GM19043 (cell line): ENCODE measurements around the gene EPHB2.
"Not testable (repeated sequence)": the region's sequence is repeated elsewhere in the genome, so short reads cannot be mapped to it uniquely, and the experiment has no call there.

Source experiments
- ATAC-seq: cut with Tn5 transposase; IDR thresholded peaks from one replicate; pipeline ENCODE4 v1.9.1; 2021; ENCODE audit warnings: low read depth; ENCODE audit not compliant: unreplicated experiment

Gene EPHB2

GRCh38 chr1:22689505-22689904 is 21.1 kb upstream of the EPHB2 start:
- ATAC-seq, result no peak

- ATAC-seq, result no peak
Measured at GRCh38 chr1:22691031-22691753, 19.4 kb upstream of the EPHB2 start.

DNA sequence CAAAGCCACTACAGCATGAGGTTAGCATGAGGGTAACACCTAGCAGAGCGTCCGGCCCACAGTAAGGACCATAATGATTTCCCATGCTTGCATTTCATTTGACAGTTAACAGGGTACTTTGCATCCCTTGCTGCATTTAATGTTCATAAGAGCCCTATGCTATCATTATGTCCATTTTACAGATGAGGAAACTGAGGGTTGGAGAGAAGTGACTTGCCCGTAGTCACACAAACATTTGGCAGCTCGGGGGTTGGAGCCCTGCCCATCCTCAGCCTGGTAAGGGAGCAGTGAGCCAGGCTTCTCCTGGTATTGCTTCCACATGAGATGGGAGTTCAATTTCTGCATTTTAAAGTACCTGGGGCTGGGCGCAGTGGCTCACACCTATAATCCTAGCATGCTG is 16.5 kb upstream of the EPHB2 start:
- no peak for ATAC-seq

GRCh38 chr1:22696610-22697009 is 14.0 kb upstream of the EPHB2 start:
- no peak for ATAC-seq

GRCh38 chr1:22697980-22698379 is 12.7 kb upstream of the EPHB2 start:
- no peak for ATAC-seq

DNA sequence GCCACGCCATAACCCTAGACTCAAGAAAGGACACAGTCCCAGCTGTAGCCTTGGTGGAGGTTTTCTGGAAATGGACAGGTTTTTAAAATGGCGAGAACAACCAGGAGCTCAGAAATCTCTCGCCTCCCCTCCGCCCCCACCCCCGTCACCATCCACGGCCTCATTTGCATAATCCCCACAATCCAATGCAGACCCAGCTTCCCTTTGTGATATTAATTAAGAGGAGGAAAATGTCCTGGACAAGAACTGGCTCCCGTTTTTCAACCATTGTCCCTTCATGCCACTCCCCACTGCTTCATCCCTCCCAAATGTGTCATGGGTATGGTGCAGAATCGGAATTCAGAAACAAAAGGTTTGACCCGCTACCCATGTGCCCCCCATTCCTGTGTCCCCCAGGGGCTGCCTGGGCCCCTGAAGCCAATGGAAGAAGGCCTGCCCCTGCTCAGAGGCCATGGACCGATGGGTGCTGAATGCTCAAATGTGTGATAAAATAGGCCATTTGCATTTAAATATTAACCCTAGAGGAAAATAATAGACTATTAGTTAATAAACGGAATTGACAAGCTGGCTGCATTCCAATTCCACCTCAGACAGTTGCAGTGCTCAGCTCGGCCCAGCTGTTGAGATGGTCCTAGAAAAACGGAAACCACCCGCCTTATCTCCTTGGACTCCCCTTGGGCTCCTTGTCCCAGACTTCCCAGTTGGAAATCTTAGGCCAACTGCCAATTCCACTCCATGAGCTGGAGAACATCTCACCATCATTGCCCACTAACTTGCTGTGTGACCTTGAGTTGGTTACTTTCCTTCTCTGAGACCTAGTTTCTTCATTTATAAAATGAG is 10.7 kb upstream of the EPHB2 start:
- ATAC-seq, result no peak

DNA sequence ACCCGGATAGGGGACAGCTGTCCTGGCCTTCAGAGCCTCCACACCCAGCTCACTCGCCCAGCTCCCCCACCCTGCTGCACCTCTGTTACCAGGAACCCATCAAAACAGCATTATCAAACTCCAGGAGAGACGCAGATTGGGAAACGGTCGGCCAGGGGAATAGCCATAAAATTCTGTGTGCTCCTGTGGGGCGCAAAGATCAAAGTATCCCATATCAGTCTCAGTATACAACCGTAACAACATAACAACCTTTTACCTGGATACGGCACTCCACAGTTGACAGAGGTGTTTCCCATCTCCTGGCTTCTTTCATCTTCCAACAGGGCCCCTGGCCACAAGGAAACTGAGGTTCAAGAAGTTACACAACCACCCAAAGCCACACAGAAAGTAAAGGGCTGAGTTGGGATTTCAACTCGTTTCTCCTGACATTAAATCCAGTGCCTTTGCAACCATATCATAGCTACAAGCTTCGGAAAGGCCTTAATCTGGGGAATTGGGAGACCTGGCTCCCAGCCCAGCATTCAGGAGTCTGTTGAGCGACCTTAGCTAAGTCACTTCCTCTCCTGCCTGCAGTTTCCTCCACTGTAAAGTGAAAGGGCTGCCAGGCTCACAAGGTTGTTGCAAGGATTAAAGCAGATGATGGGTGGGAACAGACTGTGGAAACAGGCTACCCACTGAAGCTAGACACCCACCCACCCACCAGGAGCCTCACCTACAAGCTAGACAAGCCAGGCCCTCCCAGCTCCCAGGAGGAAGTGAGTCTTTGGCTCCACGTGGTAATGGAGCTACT is 8.1 kb upstream of the EPHB2 start:
- no peak for ATAC-seq

GRCh38 chr1:22704440-22705067 is 6.1 kb upstream of the EPHB2 start:
- no peak for ATAC-seq

DNA sequence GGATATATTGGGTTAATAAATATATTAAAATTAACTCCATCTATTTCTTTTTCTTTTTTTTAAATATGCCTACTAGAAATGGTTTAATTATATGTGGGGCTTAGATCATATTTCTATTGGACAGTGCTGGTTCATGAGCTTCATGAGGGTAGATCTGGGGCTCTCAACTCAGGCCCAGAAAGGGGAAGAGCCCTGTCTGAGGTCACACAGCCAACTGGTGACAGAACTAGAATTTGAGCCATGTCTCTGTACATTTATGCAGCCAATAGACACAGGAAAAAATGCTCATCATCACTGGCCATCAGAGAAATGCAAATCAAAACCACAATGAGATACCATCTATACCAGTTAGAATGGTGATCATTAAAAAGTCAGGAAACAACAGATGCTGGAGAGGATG is 5.1 kb upstream of the EPHB2 start:
- no peak for ATAC-seq

DNA sequence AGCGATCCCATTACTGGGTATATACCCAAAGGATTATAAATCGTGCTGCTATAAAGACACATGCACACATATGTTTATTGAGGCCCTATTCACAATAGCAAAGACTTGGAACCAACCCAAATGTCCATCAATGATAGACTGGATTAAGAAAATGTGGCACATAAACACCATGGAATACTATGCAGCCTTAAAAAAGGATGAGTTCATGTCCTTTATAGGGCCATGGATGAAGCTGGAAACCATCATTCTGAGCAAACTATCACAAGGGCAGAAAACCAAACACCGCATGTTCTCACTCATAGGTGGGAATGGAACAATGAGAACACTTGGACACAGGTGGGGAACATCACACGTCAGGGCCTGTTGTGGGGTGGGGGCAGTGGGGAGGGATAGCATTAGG is 4.5 kb upstream of the EPHB2 start:
- not testable (repeated sequence) for ATAC-seq

- no peak for ATAC-seq
Measured at GRCh38 chr1:22708777-22709176, 1.9 kb upstream of the EPHB2 start.

DNA sequence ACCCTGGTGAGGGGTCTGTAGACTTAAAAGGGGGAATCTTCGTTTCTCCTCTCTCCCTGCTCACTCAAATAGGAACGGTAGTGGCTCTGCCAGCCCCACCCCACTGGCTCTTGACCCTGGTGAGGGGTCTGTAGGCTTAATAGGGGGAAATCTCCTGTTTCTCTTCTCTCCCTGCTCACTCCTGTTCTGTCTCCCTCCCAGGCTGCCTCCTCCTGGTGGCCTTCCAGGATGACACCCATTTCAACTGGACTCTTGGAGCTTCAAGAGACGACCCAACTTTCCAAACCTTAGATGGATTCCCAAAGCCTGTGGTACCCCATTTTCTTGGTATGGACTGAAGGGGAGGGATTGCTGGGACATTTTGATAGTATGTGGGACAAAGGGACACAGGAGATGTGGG is 1.4 kb upstream of the EPHB2 start:
- ATAC-seq, result no peak

DNA sequence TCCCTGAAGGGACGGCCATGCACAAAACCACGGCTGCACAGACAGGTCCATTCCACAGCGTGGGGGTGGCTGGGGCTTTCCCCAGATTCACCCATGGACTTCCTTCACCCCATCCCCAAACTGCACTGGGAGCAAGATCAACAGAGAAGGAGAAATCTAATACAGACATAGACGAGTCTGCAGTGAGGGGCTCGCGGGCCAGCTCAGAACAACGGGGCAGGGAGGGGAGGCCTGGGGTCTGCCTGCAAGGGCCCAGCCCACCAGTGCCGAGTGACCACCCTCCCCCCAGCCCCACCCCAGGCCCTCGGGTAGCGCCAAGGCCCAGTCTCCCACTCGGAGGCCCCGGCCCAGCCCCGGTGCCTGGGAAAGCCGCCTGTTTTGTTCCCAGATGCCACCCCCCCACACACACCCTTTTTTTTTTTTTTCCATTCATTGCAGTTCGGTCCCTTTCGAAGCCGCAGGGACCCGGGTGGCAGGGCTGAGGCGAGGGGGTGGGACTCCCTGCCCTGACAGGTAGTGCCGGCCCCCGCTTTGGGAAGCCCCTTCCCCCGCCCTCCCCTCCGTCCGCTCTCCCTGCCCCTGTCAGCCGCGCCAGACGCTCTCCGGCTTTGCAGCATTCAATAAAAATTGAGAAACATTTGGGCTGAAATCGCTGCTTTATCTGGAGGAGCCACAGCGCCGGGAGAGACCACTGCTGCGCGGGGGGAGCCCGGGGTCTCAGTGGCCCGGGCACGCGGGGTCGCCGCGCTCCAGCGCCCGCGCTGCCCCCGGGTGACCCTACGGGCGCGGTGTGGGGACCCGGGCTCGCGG is 543 bp upstream of the EPHB2 start:
- no peak for ATAC-seq

GRCh38 chr1:22711071-22711470 is 432 bp downstream of the EPHB2 start:
- ATAC-seq, result no peak

DNA sequence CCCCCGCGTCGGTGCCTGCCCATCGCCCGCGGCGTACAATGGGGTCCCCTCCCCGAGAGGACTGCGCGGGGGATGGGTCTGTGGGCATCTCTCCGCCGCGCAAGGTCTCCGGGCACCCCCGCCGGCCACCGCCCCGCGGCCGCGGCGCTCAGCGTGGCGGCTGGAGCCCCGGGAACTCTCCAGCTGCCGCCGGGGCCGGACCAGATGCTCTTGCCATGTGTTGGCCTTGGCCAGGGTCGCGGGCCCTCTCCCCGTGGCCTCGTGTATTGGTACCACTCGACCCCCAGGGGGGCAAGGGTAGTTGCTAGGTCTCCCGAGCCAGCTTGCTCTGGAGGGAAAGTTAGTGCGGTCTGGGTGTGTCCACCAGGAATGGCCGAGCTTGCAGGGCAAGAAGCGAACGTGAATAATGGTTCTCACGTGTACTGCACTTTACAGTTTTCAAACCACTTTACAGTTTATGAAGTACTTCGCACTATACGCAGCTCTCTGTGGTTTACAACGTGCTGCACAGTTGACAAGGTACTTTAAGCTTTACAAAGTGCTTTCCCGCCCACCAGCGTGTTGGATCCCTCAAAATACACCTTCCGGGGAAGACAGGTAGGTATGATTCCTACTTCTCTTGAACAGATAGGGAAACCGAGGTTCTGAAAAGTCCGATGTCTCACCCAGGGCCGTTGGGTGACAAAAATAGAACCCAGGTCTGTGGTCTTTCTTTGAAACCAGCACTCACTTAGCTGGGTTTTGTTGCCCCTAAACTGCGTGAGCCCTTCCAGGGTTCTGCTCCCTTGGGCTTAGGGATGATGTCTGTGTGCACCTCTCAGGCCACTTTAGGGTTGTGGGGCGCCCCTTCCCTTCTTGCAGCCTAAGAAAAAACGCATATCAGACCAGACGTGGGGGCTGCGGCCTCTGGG is 1.2 kb downstream of the EPHB2 start:
- no peak for ATAC-seq

DNA sequence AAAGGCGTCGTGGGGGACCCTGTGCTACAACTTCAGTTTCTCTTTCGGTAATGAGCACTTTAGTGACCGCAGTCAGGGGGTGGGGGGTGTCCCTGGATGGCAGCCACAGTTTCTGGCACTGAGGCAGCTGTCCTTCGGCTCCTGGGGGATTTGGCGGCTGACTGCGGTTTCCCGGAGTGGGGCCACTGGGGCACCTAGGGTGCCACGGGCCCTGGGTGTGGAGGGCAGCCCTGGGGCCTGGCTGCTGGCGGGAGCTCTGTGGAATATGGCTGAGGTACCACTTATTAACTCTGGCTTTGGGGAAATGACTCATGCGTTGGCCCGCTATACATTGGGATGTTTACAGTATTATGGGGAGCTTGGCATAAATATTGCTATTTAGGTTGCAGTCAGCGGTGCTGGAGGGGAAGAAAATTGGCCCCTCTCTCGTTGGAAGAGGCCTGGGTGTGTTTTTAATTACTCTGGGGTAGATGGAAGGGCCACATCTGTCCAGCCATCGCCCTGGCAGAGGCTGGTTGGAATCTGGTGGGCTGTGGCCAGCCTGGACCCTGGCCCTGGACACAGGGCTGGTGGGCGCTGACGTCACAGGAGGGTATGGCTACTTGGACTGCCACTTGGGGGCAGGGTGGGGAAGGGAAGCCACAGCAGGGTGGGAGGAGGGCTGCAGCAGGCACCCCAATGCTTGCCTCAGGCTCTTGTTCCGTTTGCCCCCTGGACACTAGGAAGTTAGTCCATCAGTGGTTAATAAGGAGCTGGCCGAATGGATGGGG is 2.0 kb downstream of the EPHB2 start:
- no peak for ATAC-seq

DNA sequence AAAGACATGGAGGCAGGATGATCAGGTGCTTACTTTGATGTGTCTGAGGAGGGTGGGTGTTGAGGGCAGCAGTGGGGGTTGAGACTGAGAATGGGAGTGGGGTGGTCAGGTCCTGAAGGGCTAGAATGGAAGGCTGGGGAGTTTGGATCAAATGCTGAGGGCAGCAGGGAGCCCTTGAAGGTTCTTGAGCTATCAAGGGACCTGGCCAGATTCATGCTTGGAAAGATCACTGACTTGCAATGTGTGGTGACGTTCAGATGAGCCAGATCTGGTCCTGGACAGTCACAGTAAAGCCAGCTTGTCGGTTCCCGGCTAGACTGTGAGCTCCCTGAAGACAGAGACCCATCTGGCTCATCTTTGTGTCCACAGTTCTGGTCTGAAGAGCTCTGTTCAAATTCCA is 3.8 kb downstream of the EPHB2 start:
- no peak for ATAC-seq

DNA sequence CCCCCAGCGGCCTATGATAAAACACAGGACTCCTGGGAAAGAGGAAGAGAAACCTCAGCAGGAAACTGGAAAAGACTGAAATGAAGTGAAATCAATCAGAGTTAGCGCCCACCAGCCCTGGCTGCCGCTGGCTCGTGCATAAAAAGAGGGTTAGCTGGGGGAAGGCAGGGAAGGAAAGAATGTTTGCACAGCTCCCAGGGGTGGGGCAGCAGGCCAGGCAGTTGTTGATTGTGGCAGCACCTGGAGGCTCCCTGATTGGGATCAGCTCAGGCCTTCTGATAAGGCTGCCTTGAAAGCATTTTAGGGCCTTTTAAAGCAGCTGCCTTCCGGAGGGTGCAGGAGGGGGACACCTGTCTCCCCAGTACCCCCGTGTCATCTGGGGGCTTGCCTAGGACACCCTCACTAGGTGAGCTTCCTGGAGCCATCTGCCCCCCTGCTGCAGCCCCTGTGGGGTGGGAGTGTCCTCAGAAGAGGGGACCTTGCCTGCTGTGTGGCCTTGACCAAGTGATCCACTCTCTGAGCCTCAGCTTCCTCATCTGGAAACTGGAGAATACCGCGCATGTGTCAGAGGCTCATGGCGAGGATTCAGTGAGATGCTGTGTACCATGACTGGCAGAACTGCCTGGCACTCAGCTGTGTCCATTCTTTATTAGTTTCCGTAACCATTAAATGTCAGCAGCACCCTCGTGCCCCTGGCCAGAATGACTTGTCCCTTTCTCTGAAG is 6.6 kb downstream of the EPHB2 start:
- no peak for ATAC-seq
